SK-N-MC (cell line): Measurements from ENCODE around the gene RCOR2.

Experiments
- EZH2 ChIP-seq: fragments of 200-600 bp; sonication (generic); IDR thresholded peaks from one replicate; pipeline ENCODE4 v1.6.1; 2017; ENCODE audit warnings: antibody characterized with exemption
- POLR2AphosphoS5 ChIP-seq: IDR thresholded peaks from 2 replicates; pipeline ENCODE4 v1.6.1; 2012; ENCODE audit warnings: mild to moderate bottlenecking, low read depth, low read length, borderline replicate concordance

DNA sequence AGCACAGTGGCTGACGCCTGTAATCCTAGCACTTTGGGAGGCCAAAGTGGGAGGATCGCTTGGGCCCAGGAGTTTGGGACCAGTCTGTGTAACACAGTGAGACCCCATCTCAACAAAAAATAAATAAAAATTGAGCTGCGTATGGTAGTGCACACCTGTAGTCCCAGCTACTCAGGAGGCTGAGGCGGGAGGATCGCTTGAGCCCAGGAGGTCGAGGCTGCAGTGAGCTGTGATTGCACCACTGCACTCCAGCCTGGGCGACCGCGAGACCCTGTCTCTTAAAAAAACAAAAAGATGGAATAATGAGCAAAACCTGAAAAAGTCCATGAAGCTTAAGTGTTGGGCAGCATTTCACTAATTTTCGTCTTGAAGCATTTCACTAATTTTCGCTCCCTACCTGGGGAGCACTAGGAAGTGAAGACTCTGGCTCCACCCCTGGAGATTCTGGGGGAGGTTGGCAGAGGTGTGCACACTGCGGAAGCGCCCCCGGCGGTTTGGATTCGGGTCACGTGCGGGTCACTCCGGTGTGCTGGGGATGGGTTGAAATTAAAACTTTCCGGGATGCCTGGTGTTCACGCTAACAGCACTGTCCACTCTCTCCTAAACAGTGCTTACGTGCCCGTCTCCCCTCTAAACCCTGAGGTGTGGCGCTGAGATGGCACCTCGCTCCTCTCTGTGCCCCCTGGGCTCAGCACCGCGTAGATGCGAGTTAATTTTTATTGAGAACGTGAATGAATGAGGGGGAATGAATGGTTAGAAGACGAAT, 20.9 kb upstream of the RCOR2 start:
- TF ChIP-seq EZH2 (no peak), POLR2AphosphoS5 (no peak)
